C4-2B (cell line): ENCODE data around the gene MYLK3.

Experiments
- H3K27ac ChIP-seq: fragments of 450-650 bp; 2 replicates; pipeline ENCODE4 v1.5.1; 2017
- ZFX ChIP-seq: fragments of 450-650 bp; IDR thresholded peaks from 2 replicates; pipeline ENCODE4 v1.6.1; 2017
- TF ChIP-seq, protein P1 (sequence below): fragments of 450-650 bp; conservative IDR thresholded peaks from 2 replicates; pipeline ENCODE4 v1.5.1; 2017; ENCODE audit warnings: mild to moderate bottlenecking

Gene MYLK3

DNA sequence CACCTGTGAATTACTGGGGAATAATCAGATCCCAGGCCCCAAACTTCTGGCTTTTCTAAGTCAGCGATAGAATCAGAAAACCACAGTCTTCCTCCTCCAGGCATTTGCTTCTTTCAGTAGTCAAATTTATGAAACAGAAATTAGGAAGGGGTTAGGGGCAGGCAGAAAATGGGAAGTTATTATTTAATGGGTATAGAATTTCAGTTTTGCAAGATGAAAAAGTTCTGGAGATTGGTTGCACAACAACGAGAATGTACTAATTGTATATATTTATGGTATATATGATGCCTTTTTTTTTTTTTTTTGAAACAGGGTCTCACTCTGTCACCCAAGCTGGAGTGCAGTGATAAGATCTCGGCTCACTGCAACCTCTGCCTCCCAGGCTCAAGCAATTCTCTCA is 35.2 kb downstream of the MYLK3 start:
- no peak overlapping the region for H3K27ac ChIP-seq
- TF ChIP-seq, protein P1, sequence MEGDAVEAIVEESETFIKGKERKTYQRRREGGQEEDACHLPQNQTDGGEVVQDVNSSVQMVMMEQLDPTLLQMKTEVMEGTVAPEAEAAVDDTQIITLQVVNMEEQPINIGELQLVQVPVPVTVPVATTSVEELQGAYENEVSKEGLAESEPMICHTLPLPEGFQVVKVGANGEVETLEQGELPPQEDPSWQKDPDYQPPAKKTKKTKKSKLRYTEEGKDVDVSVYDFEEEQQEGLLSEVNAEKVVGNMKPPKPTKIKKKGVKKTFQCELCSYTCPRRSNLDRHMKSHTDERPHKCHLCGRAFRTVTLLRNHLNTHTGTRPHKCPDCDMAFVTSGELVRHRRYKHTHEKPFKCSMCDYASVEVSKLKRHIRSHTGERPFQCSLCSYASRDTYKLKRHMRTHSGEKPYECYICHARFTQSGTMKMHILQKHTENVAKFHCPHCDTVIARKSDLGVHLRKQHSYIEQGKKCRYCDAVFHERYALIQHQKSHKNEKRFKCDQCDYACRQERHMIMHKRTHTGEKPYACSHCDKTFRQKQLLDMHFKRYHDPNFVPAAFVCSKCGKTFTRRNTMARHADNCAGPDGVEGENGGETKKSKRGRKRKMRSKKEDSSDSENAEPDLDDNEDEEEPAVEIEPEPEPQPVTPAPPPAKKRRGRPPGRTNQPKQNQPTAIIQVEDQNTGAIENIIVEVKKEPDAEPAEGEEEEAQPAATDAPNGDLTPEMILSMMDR = no peak
- TF ChIP-seq ZFX = no peak

DNA sequence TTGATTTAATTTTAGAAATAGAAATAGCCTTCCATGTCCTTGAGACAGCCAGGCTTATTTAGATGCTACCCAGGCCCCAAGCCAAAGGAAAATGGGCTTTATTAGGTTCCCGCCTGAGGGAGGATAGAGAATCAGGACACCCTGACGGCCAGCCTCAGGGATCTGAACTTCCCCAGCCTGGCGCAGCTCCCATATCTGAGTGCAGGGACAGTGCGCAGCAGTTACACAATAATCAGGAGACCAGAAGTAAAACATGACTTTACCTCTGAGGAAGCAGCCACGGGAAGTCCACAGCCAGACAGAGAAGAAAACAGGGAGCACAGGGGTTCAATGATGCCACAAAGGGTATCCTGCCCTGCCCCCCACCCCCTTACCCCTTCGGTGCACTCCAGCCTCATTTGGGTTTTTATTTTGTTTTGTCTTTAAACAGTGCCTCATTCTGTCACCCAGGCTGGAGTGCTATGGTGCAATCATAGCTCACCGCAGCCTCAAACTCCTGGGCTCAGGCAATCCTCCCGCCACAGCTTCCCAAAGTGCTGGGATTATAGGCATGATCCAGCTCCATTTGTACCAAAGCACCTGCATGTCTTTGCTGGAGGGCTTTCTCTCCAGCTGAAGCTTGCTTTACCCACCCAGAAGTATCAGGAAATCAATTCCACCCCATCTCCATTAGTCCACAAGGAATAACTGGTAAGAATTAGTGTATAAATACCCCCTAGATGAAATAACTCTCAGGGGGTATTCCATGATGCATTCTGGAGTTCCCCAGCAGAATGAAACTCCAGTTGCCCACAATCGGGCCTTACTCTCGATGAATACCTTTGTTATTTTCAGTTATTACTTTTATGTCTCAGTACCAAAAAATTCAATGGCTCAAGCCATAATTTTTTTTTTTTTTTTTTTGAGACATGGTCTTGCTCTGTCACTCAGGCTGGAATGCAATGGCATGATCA is 36.8 kb downstream of the MYLK3 start:
- no peak for TF ChIP-seq ZFX
- TF ChIP-seq, protein P1 = no peak

DNA sequence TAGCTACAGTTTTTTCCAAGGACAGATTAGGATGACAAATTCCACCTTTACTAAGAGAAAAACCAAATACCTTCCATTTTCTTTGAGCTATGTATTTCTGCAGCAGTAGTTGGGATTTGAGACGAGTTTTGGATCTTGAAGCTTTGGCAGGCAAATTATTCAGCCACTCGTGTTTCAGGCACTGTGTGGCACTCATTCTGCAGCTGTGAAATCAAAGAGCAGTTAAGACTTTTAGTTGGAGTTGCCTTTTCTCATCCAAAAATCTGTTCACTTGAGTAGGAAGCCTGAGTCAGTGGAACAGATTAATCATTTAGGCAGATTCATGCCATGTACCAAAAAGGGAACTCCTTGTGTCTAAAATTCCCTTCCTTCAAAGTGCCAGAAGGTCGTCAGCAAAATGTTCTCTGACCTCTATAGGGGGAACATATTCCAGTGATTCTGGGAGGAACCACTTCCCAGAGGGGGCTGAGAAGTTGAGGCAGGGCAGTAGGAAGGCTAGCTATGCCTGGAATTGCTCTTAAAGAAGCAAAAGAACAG is 38.6 kb downstream of the MYLK3 start:
- no peak overlapping the region for H3K27ac ChIP-seq

More for the DNA sequence above, 36.8 kb downstream of the MYLK3 start:
- no peak overlapping the region for H3K27ac ChIP-seq

DNA sequence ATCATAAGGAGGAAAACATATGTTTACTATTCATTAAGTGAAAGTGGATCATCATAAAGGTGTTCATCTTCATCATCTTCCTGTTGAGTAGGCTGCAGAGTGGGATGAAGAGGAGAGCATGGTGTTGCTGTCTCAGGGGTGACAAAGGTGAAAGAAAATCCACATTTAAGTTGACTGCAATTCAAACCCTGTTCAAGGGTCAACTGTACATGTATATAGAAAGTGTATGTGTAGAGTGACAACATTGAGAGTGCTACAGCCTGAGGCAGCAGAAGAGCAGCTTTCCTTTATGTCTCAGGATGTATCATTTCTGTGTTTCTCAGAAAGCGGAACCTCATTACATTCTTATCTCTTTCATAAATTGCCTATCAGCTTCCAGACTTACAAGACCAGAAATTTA is 41.5 kb downstream of the MYLK3 start:
- TF ChIP-seq, protein P1 = no peak
- no peak for TF ChIP-seq ZFX
- H3K27ac ChIP-seq = no peak overlapping the region

More for the DNA sequence above, 38.6 kb downstream of the MYLK3 start:
- TF ChIP-seq, protein P1 = no peak
- no peak for TF ChIP-seq ZFX

DNA sequence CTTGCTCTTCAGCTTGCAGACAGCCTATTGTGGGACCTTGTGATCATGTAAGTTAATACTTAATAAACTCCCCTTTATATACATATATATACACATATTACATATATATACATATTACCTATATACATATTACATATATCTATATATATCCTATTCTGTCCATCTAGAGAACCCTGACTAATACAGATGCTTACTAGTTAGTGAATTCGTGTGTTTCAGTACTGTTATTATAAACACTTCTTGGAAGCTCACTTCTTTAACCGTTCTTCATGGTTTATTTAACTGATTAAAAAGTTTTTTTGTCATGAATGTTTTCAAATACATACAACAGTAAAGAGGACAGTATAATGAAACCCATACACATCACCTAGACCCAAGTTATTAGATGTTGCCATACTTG is 46.1 kb downstream of the MYLK3 start:
- TF ChIP-seq ZFX = no peak
- TF ChIP-seq, protein P1 = no peak
- H3K27ac ChIP-seq = no peak overlapping the region

DNA sequence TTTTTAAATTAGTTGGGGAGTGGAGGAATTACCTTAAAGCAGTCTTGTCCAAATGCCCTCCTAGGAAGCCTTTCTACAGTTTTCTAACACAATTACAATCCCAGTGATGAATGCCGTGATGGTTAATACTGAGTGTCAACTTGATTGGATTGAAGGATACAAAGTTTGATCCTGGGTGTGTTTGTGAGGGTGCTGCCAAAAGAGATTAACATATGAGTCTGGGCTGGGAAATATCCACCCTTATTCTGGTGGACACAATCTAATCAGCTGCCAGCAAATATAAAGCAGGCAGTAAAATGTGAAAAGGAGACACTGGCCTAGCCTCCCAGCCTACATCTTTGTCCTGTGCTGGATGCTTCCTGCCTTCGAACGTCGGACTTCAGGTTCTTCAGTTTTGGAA is 46.5 kb downstream of the MYLK3 start:
- TF ChIP-seq, protein P1 = no peak
- TF ChIP-seq ZFX = no peak
- H3K27ac ChIP-seq = no peak overlapping the region

DNA sequence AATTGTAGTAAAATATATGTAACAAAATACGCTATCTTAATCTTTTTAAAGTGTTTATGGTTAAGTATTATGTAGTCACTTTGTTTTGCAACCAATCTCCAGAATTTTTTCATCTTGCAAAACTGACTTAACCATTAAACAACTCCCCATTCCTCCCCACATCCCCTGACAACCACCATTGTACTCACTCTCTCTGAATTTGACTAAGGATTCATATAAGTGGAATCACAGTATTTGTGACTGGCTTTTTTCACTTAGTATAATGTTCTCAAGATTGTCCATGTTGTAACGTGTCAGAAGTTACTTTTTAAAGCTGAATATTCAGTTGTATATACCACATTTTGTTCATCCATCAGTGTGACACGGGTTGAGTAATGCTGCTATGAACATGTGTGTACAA is 48.1 kb downstream of the MYLK3 start:
- no peak for TF ChIP-seq ZFX
- TF ChIP-seq, protein P1 = no peak
- no peak overlapping the region for H3K27ac ChIP-seq
